IPS DF 4.7 (cell line): Measurements from ENCODE around the gene XRCC1.
"Not testable (repeated sequence)": the region's sequence is repeated elsewhere in the genome, so short reads cannot be mapped to it uniquely, and the experiment has no call there.

Experiments used
- DNase-seq: peaks from one replicate; pipeline ENCODE4 v3.0.0-alpha.2; 2013; ENCODE audit warnings: low spot score; ENCODE audit errors: extremely low read depth

Gene XRCC1

GRCh38 chr19:43522929-43523328 is 52.4 kb downstream of the XRCC1 start:
- no peak for DNase-seq

DNA sequence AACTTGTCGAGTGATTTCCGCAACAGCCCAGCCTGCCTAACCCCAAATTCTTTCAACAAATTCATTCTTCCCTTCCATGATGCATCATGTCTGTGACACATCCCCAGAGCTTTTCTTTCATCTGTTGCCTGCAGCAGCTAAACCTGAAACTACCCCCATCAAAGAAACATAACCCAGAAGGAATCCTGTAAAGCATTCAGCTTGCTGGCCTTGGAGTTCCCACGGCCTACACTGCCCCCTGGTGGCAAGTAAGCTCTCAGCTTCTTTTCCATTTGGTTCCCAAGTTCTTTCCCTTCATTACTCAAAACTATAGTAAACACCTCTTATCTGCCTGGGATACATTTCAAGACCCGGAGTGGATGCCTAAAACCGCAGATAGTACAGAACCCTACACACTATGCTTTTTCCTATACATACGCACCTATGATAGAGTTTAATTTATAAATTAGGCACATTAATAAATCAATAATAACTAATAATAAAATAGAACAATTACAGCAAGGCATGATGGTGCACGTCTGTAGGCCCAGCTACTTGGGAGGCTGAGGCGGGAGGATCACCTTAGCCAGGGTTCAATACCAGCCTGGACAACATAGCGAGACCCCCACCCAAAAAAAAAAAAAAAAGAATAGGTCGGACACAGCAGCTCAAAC is 55.8 kb downstream of the XRCC1 start:
- DNase-seq, result no peak

DNA sequence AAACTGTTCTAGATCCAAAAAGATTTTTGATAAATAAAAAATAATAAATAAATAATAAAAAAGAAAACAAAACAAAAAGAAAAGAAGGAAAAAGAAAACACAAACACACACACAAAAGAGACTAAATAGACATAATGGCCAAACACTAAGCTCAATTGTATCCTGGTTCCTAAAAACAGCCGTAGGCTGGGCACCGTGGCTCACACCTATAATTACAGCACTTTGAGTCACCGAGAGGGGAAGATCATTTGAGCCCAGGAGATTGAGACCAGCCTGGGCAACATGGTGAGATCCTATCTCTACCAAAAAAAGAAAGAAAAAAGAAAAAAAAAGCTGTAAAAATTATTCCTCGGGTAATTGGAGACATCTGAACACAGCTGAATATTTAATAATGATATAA is 57.3 kb downstream of the XRCC1 start:
- no peak for DNase-seq

DNA sequence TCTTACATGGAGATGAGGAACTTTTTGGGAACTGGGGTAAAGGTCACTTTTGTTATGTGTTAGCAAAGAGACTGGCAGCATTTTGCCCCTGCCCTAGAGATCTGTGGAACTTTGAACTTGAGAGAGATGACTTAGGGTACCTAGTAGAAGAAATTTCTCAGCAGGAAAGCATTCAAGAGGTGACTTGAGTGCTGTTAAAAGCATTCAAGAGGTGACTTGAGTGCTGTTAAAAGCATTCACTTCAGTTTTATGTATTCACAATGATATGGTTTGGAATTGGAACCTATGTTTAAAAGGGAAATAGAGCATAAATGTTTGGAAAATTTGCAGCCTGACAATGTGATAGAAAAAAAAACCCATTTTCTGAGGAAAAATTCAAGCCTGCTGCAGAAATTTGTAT is 62.9 kb downstream of the XRCC1 start:
- not testable (repeated sequence) for DNase-seq

- no peak for DNase-seq
Measured at GRCh38 chr19:43511324-43511723, 64.0 kb downstream of the XRCC1 start.

DNA sequence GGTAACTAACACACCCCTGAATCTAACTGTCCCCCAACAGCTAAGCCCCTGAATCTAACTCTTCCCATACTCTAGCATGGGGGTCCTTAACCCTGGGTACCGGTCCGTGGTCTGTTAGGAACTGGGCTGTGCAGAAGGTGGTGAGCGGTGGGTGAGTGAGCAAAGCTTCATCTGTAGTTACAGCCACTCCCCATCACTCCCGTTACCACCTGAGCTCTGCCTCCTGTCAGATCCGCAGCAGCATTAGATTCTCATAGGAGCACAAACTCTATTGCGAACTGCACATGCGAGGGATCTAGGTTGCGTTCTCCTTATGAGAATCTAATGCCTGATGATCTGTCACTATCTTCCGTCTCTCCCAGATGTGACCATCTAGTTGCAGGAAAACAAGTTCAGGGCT is 64.6 kb downstream of the XRCC1 start:
- DNase-seq, result no peak

- no peak for DNase-seq
Measured at GRCh38 chr19:43507880-43508279, 67.4 kb downstream of the XRCC1 start.

- DNase-seq, result no peak
Measured at GRCh38 chr19:43506629-43507028, 68.7 kb downstream of the XRCC1 start.

DNA sequence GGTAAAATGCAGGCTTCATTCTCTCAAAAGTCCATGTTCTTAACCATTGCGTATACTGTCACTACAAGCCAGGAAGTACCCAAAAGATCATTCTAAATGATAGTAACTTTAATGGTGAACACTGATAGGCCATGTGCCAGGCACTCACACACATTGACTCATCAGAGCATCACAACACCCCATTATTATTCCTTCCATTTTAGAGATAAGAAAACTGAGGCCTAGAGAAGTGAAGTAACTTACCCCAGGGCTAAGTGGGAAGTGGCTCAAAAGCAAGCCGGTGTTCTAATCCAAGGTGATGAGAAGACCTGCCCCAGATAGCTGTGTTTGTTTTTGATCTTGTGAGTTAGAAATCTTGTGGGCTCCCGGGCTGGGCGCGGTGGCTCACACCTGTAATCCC is 69.4 kb downstream of the XRCC1 start:
- no peak for DNase-seq

- DNase-seq, result no peak
Measured at GRCh38 chr19:43505186-43505456, 70.2 kb downstream of the XRCC1 start.

DNA sequence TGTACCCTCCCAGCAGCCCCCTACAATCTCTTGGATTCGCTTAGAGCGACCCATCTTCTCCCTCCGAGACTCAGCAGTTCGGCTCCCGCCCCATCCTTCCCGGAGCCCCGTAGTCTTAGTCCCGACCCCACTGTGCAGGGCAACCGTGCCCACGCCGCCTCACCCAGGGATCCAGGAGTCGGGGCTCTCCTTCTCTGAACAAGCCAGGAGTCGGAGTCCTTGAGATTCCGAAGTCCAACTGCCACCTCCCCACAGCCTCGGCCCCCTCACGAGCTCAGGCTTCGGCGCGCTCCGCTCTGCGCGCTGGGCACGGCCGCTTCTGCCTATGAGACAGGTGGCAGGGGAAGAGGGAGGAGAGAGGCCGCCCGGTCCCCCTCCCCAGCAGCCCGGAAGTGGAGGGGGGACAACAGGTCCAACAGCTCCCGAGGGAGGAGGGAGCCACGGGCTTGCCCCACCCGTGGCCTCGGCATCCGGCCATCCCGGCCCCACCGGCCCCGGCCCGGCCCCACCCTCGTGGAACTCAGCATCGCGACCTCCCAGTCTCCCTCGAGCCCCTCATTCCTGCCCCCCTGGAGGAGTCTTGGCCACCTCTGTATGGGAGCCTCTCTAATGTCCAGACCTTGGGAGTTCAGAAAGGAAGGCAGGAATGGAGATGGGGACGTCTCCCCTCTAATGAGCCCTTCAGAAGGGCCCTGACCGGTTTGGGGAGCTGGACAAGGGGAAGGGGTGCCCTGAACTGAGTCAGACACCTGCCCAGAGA is 70.7 kb downstream of the XRCC1 start, which contains the start of gene PHLDB3:
Gene PHLDB3 (minus strand): TSS at position 321 of the 760 bp plus-strand sequence. CDS start 628 bp downstream, outside the sequence.
- DNase-seq, result no peak

GRCh38 chr19:43503501-43504425 is 71.6 kb downstream of the XRCC1 start:
- no peak for DNase-seq

DNA sequence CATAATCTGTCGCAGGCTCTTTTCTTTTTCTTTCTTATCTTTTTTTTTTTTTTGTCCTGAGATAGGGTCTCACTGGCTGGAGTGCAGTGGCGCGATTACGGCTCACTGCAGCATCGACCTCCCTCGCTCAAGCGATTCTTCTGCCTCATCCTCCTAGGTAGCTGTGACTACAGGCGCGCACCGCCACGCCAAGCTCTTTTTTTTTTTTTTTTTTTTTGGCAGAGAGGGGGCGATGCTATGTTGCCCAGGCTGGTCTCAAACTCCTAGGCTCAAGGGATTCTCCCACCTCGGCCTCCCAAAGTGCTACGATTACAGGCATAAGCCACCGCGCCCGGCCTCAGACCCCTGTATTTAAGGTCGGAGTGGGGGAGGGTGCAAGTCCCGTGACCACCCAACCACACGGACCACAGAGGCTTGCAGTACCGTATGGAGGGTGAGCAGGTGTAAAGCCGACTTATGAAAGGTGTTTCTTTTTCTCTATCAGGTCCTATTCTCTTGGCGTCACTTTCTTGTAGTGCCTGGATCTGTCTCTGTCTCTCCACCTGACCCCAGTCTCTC is 72.8 kb downstream of the XRCC1 start:
- DNase-seq, result no peak

DNA sequence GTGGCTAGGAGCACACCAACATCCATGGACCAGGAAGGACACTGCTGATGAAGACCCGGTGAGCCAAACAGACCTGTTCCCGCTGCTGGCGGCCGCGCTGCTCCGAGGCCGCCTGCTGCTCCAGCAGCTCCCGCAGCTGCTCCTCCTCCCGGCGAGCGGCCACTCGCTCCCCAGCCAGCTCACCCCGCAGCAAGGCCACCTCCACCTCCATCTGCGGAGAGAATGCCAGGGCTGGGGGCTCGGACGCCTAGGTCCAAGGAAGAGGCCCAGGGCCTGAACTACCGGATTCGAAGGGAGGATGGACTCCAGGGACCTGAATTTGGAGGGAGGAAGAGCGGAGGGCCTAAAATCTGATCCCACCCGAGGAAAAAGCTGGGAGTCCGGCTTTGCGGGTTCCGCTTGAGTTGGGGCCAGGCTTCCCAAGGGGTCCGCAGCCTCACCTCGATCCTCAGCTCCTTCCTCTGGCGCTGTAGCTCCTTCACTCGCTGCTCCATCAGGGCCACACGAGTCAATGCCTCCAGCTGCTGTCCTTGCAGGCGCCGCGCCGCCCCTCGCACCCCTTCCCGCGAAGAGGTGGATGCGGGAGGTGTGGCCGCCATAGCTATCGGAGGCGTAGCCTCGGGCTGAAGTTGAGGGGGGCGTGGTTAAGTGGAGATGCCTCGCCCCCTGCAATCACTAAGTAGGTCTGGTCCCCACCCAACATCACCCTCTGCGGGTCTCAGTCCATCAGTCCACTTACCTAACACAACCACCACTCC is 73.5 kb downstream of the XRCC1 start:
- no peak for DNase-seq

- DNase-seq, result no peak
Measured at GRCh38 chr19:43499042-43499441, 76.3 kb downstream of the XRCC1 start.

GRCh38 chr19:43498233-43498842 is 77.0 kb downstream of the XRCC1 start:
- DNase-seq, result no peak

DNA sequence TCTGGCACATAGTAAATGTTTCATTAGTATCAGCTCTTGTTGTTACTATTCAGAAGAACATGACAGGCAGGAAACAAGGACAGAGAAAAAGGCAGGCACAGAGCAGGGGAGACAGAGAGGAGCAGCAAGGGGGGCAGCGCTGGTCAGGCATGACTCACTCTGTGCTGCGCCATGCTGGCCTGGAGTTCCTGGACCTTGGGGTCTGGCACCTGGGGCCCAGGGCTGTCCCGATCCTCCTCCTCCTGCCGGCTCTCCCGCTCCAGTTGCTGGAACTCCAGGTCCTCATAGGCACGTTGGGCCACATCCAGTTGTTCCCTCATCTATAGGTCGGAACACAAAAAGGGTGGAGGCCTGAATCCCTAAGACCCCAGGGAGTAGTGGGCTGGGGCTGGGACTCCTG is 78.4 kb downstream of the XRCC1 start:
- DNase-seq, result no peak

DNA sequence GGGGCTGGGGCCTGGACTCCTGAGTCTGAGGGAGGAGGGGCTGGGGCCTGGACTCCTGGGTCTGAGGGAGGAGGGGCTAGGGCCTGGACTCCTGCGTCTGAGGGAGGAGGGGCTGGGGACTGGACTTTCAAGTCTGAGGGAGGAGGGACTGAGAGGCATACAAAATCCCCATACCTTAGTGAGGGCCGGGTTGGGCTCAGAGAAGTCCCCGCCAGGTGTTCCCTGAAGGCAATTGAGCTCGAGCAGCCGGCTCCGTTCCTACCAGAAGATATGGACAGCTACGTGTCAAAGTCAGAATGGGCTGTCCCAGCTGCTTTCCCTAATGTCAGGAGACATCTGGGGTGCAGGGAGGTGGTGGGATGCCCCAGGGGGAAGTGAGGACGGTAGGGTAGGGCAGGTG is 80.2 kb downstream of the XRCC1 start:
- no peak for DNase-seq
